Bone marrow (tissue), 2 donors: ENCODE results near the gene SS18.

Experiments used
- DNase-seq, 2 donors: peaks; one replicate each; lab custom pipeline; 2025; lab: John Stamatoyannopoulos, UW

Gene SS18

DNA sequence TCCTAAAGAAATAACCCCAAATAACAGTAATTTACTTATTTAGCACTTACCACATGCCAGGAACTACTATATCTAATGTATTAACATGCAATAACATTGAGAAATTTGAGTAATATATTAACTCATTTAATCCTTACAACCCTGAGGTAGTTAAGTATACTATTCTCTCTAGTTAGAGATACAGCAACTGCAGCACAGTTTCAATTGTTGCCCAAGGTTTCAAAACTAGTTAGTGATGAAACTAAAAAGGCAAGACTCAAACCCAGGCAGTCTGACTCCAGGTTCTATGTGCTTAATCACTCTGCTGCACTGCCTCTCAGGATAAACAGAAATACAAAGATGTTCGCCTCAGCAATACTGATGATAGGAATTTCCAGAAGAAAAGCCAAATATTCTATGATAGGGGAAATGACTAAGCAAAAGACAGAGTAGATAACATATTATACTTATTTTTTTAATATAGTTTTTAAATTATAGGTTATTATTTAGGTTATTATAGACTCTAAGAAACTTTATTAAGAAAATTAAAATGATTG lies 88.0 kb downstream of the SS18 start:
- DNase-seq, result no peak

GRCh38 chr18:25998461-25998860 lies 92.0 kb downstream of the SS18 start:
- no peak for DNase-seq

GRCh38 chr18:25992566-25992965 lies 97.8 kb downstream of the SS18 start:
- DNase-seq, result no peak

DNA sequence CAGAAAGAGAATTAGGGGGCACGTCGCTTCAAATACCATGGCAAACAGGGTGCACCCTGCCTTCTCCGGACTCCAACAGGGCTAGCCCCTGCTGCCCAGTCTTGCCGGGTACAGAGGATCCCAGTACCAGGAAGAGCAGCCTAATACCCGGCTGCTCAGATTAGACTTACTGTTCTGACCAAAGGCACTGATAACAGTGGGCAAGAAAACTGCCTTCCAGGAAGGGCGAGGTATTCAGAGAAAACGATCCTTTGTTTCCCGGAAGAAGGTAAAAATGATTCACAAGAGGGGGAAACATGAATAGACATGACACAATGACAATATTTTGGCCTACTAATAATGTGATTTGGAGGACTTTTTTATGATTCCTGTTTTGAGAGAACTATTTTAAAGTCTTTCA lies 99.9 kb downstream of the SS18 start:
- no peak for DNase-seq

DNA sequence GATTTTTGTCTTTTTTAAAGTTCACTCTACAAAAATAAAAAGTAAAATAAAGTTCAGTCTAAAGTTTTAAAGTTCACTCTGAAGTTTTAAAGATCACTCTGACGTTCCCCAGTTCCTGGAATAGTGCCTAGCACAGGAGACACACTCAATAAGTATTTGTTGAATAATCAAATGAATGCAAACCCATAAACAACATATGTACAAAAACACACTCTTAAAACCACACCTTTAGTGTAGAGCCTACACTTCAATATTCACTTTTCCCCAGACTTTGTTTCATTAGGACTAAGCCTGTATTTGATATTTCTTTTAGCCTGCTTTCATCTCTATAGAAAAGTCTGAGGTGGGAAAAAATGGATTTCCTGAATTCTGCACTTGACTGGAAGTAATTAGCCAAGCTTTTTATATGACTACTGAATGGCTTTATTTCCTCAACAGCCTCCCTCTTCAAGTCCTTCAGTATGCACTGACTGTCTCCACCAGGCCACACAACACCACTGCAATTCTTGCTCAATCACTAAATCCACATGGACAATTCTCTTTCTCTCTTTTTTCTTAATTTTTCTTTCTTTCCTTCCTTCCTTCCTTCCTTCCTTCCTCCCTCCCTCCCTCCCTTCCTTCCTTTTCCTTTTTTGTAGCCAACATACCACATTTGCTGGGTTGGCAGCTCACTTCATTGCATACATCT lies 104.6 kb downstream of the SS18 start:
- no peak for DNase-seq

DNA sequence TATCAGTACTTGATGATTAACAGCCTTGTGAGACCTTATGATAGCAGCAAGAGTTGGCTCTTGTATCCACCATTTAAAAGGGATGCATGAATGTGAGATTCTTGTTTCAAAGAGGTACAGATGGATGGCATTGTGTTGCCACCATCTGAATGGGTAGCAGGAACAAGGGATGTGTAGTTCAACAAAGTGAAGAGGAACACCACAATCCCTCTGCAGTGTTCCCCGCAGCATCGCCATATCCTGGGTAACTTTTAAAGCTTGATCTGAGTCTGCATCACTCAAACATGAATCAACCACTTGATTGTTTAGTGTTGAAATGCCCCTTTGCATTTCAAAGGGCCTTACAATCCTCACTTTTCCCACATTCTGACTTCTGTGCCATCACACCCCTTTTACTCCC lies 106.7 kb downstream of the SS18 start:
- no peak for DNase-seq

- no peak for DNase-seq
Observed at GRCh38 chr18:25982961-25983360, 107.5 kb downstream of the SS18 start.

GRCh38 chr18:25982153-25982552 lies 108.3 kb downstream of the SS18 start:
- no peak for DNase-seq

DNA sequence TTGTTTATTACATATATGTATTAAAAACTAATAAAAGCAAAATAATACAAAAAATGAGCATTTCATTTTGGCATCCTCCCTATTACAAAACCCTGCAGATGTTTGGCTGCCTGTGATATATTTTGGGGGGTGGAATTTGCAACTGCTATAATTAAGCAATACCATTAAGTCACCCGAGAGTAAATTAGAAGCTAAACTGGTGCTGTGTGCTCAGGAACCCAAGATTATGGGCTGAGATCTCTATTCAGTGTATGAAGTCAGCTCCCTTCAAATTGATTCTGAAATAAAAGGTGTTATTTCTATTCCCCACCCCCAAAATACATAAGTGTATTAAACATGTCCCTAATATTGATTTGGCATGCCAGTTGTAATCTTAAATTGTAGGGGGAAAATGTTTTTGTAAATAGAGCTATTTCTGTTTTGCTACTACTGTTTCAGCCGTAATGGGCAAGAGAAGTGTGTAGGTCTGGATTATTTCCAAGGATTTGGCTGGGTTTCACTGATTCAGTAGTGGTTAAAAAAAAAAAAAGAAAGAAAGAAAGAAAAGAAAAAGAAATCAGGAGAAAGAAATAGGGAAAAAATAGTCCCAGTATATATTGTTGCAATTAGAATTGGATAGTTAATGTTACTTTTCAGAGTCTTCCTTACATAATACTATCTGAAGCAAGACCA lies 110.9 kb downstream of the SS18 start:
- no peak for DNase-seq

DNA sequence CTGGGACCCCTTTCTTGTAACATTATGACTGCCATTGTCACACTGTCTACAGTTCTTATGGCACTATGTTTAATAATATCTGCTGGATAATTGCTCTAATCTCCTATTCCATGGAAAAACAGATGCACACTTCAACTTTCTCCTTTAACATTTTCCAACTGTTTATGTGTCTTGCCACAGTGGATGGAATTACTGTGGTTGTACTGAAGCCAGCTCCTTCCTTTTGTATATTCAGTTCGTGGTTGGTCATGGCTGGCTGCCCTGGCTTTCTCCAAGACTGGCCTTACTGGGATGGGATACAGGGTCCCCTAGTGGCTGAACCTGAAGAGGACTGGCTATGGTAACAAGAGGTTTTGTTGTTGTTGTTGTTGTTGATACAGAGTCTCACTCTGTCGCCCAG lies 113.9 kb downstream of the SS18 start:
- DNase-seq, result no peak

DNA sequence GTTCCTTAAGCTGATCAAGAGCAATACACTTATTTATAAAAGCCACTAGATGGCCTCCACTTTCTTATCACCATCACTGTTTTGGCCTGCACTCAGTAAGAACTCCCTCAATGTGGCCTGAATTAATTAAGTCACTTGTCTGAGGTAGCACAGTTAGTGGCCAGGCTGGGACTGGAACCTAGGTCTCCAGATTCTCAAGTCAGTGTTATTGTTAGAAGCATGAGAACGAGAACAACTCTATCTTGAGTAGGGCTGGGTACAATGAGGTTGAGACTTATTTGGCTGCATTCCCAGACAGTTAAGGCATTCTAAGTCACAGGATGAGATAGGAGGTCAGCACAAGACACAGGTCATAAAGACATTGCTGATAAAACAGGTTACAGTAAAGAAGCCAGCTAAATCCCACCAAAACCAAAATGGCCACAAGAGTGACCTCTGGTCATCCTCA lies 115.8 kb downstream of the SS18 start:
- no peak for DNase-seq
